Measurements from ENCODE around the gene B4GALNT3.
A peak's percentile ranks its signal among the peaks of the same experiment; 100 is the strongest.

B4GALNT3 gene

DNA sequence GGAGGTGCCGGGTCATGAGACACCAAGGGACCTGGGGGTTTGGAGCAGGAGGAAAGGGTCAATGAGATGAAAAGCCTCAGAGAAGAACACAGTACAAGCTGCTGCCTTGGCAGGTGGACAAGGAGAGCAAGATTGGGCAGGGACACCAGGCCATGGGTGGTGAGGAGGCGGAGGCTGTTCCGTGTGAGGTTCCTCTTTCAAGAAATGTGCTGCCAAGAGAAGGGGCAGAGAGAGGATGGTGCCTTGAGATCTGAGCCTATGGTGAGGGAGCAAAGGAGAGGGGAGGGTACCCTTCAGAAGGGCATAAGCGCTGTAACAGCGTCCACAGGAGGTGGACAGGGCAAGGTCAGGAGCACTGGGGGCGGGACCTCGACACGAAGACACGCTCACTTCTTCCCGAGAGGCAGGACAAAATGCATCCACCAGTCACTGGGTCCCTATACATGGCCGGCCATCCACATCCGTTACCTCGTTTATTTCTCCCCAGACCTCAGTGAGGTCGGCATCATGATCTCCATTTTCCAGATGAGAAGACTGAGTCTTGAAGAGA lies 100.2 kb downstream of the B4GALNT3 start:
- Histone ChIP-seq H3K4me3 (replicated peaks; ENCODE audit: insufficient read depth, low read length) (no peak overlapping the region), H3K27ac (replicated peaks) (0 out of 2 replicates have a peak overlapping the region, but pooled peaks have one; percentile 20), H3K27me3 (ENCODE audit: insufficient read depth, poor library complexity, severe bottlenecking) (no peaks in the 10 kb centered on the region)
- TF ChIP-seq, protein P1, sequence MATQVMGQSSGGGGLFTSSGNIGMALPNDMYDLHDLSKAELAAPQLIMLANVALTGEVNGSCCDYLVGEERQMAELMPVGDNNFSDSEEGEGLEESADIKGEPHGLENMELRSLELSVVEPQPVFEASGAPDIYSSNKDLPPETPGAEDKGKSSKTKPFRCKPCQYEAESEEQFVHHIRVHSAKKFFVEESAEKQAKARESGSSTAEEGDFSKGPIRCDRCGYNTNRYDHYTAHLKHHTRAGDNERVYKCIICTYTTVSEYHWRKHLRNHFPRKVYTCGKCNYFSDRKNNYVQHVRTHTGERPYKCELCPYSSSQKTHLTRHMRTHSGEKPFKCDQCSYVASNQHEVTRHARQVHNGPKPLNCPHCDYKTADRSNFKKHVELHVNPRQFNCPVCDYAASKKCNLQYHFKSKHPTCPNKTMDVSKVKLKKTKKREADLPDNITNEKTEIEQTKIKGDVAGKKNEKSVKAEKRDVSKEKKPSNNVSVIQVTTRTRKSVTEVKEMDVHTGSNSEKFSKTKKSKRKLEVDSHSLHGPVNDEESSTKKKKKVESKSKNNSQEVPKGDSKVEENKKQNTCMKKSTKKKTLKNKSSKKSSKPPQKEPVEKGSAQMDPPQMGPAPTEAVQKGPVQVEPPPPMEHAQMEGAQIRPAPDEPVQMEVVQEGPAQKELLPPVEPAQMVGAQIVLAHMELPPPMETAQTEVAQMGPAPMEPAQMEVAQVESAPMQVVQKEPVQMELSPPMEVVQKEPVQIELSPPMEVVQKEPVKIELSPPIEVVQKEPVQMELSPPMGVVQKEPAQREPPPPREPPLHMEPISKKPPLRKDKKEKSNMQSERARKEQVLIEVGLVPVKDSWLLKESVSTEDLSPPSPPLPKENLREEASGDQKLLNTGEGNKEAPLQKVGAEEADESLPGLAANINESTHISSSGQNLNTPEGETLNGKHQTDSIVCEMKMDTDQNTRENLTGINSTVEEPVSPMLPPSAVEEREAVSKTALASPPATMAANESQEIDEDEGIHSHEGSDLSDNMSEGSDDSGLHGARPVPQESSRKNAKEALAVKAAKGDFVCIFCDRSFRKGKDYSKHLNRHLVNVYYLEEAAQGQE (IDR thresholded peaks at IDR 0.05; ENCODE audit: insufficient replicate concordance, low read depth), result no peak
- TF ChIP-seq GABPA (IDR thresholded peaks at IDR 0.05; ENCODE audit: low read depth) (no peak), SPI1 (IDR thresholded peaks at IDR 0.05; ENCODE audit: borderline replicate concordance, low read depth) (peak; percentile 28; the same call in 1 of the 2 replicates)
- TF ChIP-seq, protein P2, sequence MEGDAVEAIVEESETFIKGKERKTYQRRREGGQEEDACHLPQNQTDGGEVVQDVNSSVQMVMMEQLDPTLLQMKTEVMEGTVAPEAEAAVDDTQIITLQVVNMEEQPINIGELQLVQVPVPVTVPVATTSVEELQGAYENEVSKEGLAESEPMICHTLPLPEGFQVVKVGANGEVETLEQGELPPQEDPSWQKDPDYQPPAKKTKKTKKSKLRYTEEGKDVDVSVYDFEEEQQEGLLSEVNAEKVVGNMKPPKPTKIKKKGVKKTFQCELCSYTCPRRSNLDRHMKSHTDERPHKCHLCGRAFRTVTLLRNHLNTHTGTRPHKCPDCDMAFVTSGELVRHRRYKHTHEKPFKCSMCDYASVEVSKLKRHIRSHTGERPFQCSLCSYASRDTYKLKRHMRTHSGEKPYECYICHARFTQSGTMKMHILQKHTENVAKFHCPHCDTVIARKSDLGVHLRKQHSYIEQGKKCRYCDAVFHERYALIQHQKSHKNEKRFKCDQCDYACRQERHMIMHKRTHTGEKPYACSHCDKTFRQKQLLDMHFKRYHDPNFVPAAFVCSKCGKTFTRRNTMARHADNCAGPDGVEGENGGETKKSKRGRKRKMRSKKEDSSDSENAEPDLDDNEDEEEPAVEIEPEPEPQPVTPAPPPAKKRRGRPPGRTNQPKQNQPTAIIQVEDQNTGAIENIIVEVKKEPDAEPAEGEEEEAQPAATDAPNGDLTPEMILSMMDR (IDR thresholded peaks at IDR 0.05; ENCODE audit: insufficient read depth, low read length), result no peak
- DNase-seq (ENCODE audit: low read depth in 1 of 2, low spot score in 1 of 2), result peak in 1 of 2 experiments; percentile 66

DNA sequence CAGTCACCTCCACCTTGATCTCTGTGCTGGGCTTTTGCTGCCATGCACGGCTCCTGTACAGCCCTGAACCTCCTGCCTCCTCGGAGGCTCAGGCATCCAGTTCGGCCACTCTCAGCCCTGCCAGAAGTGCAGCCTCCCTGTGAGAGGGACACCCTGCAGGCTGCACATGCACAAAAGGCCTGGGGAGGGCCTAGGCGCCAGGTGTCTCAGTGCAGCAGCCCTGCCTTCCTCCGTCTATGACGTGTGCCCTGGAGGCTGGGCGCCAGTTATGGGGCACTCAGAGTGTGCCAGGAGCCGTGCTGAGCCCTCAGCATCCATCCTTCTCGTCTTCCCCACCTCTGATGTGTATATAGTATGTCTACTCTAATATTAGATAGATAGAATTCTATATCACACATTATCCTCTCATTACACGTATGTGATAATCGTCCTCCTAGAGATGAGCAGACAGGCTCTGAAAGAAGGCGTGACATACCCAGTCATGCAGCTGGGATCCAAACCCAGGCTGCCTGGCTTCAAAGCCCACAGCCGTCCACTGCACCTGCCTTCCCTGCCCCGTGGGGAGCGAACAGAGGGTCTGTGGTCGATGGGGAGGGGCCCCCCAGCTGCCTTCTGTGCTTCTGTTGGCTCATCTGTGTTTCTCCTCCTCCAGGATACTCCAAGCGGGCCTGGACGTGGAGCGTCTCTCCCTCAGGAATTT lies 101.1 kb downstream of the B4GALNT3 start:
- H3K27ac ChIP-seq (replicated peaks), result no peak overlapping the region
- no peak for DNase-seq (ENCODE audit: low read depth in 1 of 2, low spot score in 1 of 2)
- no peak overlapping the region for H3K4me3 ChIP-seq (replicated peaks; ENCODE audit: insufficient read depth, low read length)
- no peaks in the 10 kb centered on the region for H3K27me3 ChIP-seq (ENCODE audit: insufficient read depth, poor library complexity, severe bottlenecking)
- TF ChIP-seq, protein P2 (IDR thresholded peaks at IDR 0.05; ENCODE audit: insufficient read depth, low read length), result no peak
- no peak for TF ChIP-seq POLR2AphosphoS5 (IDR thresholded peaks at IDR 0.05; ENCODE audit: low read depth)

DNA sequence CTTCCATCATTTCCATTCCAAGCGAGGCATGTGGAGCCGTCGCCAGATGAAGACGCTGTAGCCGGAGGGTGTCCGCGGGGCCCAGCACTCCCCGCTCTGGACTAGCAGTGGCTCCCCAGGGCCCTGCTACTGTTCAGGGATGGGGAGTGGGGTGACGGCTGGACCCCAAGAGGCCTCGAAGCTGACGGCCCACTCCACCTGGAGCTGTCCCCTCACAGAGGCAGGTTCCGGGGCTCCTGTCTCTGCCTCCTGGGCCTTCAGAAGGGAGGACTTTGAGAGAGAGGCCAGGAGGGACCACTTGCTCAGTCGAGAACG lies 101.6 kb downstream of the B4GALNT3 start:
- no peaks in the 10 kb centered on the region for H3K27me3 ChIP-seq (ENCODE audit: insufficient read depth, poor library complexity, severe bottlenecking)
- DNase-seq (ENCODE audit: low read depth in 1 of 2, low spot score in 1 of 2), result no peak

More for the DNA sequence above, 101.6 kb downstream of the B4GALNT3 start:
- Histone ChIP-seq H3K4me3 (replicated peaks; ENCODE audit: insufficient read depth, low read length) (no peak overlapping the region), H3K27ac (replicated peaks) (peak overlapping the region; percentile 94)
- no peak for TF ChIP-seq GABPA (IDR thresholded peaks at IDR 0.05; ENCODE audit: low read depth)
- TF ChIP-seq, protein P1 (IDR thresholded peaks at IDR 0.05; ENCODE audit: insufficient replicate concordance, low read depth), result no peak
- no peak for TF ChIP-seq SPI1 (IDR thresholded peaks at IDR 0.05; ENCODE audit: borderline replicate concordance, low read depth)
- no peak for TF ChIP-seq POLR2AphosphoS5 (IDR thresholded peaks at IDR 0.05; ENCODE audit: low read depth)
- TF ChIP-seq, protein P2 (IDR thresholded peaks at IDR 0.05; ENCODE audit: insufficient read depth, low read length), result no peak
